ENCODE measurements around the gene PLA2G4F.

The PLA2G4F gene

GRCh38 chr15:42118650-42119445 is 37.6 kb downstream of the PLA2G4F start:
- Histone ChIP-seq H3K27me3 (no peaks in the 10 kb centered on the region), H3K4me2 (peak overlapping the region in 2 of 11 experiments; percentile 2 to 13; a peak in 1 of 22 replicates), H3K36me3 (no peaks in the 10 kb centered on the region), H3K9ac (no peak overlapping the region), H3K4me3 (no peak overlapping the region), H3K4me1 (peaks cover 0 to 20% (median 13%) of the 10 kb centered on the region in 10 experiments; a peak in 16 of 20 replicates), H3K27ac (no peak overlapping the region), H4K20me1 (no peaks in the 10 kb centered on the region), H3K9me3 (replicated peaks in 1 of 11) (peaks cover 0 to 9% (median 0%) of the 10 kb centered on the region in 11 experiments; a peak in 5 of 22 replicates)
- no peak for TF ChIP-seq Cebpa-rat (IDR thresholded peaks at IDR 0.05)

GRCh38 chr15:42111924-42112323 is 44.5 kb downstream of the PLA2G4F start:
- Histone ChIP-seq H3K27me3 (no peaks in the 10 kb centered on the region), H3K4me2 (peak overlapping the region; percentile 37 to 72 (median 65)), H3K9me3 (replicated peaks in 1 of 11) (peaks cover 0 to 22% (median 10%) of the 10 kb centered on the region in 11 experiments; a peak in 9 of 22 replicates), H3K36me3 (no peaks in the 10 kb centered on the region), H3K4me3 (no peak overlapping the region), H3K9ac (peak overlapping the region in 4 of 11 experiments; percentile 14 to 39 (median 32); a peak in 3 of 22 replicates), H3K4me1 (peaks cover 19 to 61% (median 51%) of the 10 kb centered on the region in 10 experiments), H3K27ac (peak overlapping the region in 9 of 11 experiments; percentile 18 to 76 (median 64); a peak in 17 of 22 replicates), H4K20me1 (no peaks in the 10 kb centered on the region)
- TF ChIP-seq Cebpa-rat (IDR thresholded peaks at IDR 0.05) = peak in 6 of 11 experiments; percentile 11 to 63 (median 48); a peak in 5 of 22 replicates

- Histone ChIP-seq H4K20me1 (no peaks in the 10 kb centered on the region), H3K4me2 (peak overlapping the region in 5 of 11 experiments; percentile 29 to 72 (median 60); a peak in 9 of 22 replicates), H3K27me3 (no peaks in the 10 kb centered on the region), H3K36me3 (no peaks in the 10 kb centered on the region), H3K4me3 (no peak overlapping the region), H3K9ac (no peak overlapping the region), H3K4me1 (peaks cover 33 to 77% (median 66%) of the 10 kb centered on the region in 10 experiments), H3K27ac (peak overlapping the region in 6 of 11 experiments; percentile 47 to 69 (median 66); a peak in 11 of 22 replicates), H3K9me3 (replicated peaks in 1 of 11) (peaks cover 0 to 13% (median 10%) of the 10 kb centered on the region in 11 experiments; a peak in 9 of 22 replicates)
- TF ChIP-seq Cebpa-rat (IDR thresholded peaks at IDR 0.05) = no peak
These were observed 46.1 kb downstream of the PLA2G4F start for GRCh38 chr15:42110367-42110766.

- Histone ChIP-seq H4K20me1 (no peaks in the 10 kb centered on the region), H3K36me3 (no peaks in the 10 kb centered on the region), H3K27me3 (no peaks in the 10 kb centered on the region), H3K9ac (peak overlapping the region in 2 of 11 experiments; percentile 8 to 10; a peak in 2 of 22 replicates), H3K4me2 (peak overlapping the region in 7 of 11 experiments; percentile 49 to 67 (median 63); a peak in 14 of 22 replicates), H3K9me3 (replicated peaks in 1 of 11) (peaks cover 0 to 13% (median 10%) of the 10 kb centered on the region in 11 experiments; a peak in 9 of 22 replicates), H3K4me1 (peaks cover 44 to 92% (median 82%) of the 10 kb centered on the region in 10 experiments), H3K4me3 (no peak overlapping the region), H3K27ac (peak overlapping the region in 6 of 11 experiments; percentile 35 to 70 (median 49); a peak in 11 of 22 replicates)
- no peak for TF ChIP-seq Cebpa-rat (IDR thresholded peaks at IDR 0.05)
These were observed 47.6 kb downstream of the PLA2G4F start for GRCh38 chr15:42108806-42109205.

- peak overlapping the region in 5 of 11 experiments; percentile 36 to 70 (median 52); a peak in 10 of 22 replicates for H3K27ac ChIP-seq
These were observed 48.2 kb downstream of the PLA2G4F start for GRCh38 chr15:42108189-42108588.

GRCh38 chr15:42107473-42107872 is 49.0 kb downstream of the PLA2G4F start:
- Histone ChIP-seq H3K36me3 (no peaks in the 10 kb centered on the region), H3K27ac (peak overlapping the region in 4 of 11 experiments; percentile 30 to 69 (median 36); a peak in 6 of 22 replicates), H3K27me3 (no peaks in the 10 kb centered on the region), H3K9me3 (replicated peaks in 1 of 11) (peaks cover 0 to 13% (median 9%) of the 10 kb centered on the region in 11 experiments; a peak in 8 of 22 replicates), H3K4me1 (peaks cover 48 to 99% (median 89%) of the 10 kb centered on the region in 10 experiments), H3K4me2 (peak overlapping the region in 4 of 11 experiments; percentile 43 to 67 (median 65); a peak in 9 of 22 replicates), H3K4me3 (no peak overlapping the region), H4K20me1 (no peaks in the 10 kb centered on the region), H3K9ac (no peak overlapping the region)
- TF ChIP-seq Cebpa-rat (IDR thresholded peaks at IDR 0.05) = no peak

More at GRCh38 chr15:42108189-42108588, 48.2 kb downstream of the PLA2G4F start:
- Histone ChIP-seq H3K9me3 (replicated peaks in 1 of 11) (peaks cover 0 to 13% (median 9%) of the 10 kb centered on the region in 11 experiments; a peak in 9 of 22 replicates), H3K27me3 (no peaks in the 10 kb centered on the region), H3K9ac (peak overlapping the region in 2 of 11 experiments; percentile 8 to 10; a peak in 1 of 22 replicates), H4K20me1 (no peaks in the 10 kb centered on the region), H3K4me1 (peaks cover 45 to 98% (median 86%) of the 10 kb centered on the region in 10 experiments), H3K36me3 (no peaks in the 10 kb centered on the region), H3K4me2 (peak overlapping the region in 7 of 11 experiments; percentile 49 to 67 (median 63); a peak in 13 of 22 replicates), H3K4me3 (no peak overlapping the region)
- TF ChIP-seq Cebpa-rat (IDR thresholded peaks at IDR 0.05) = no peak

GRCh38 chr15:42106288-42106687 is 50.1 kb downstream of the PLA2G4F start:
- Histone ChIP-seq H3K36me3 (no peaks in the 10 kb centered on the region), H3K4me2 (peak overlapping the region; percentile 46 to 87 (median 75)), H3K4me3 (no peak overlapping the region), H3K4me1 (peaks cover 36 to 99% (median 82%) of the 10 kb centered on the region in 10 experiments), H4K20me1 (no peaks in the 10 kb centered on the region), H3K27ac (peak overlapping the region in 7 of 11 experiments; percentile 19 to 71 (median 52); a peak in 14 of 22 replicates), H3K27me3 (no peaks in the 10 kb centered on the region), H3K9me3 (replicated peaks in 1 of 11) (peaks cover 0 to 13% (median 9%) of the 10 kb centered on the region in 11 experiments; a peak in 8 of 22 replicates), H3K9ac (peak overlapping the region in 8 of 11 experiments; percentile 23 to 54 (median 33); a peak in 10 of 22 replicates)
- TF ChIP-seq Cebpa-rat (IDR thresholded peaks at IDR 0.05) = no peak

GRCh38 chr15:42104095-42104891 is 52.1 kb downstream of the PLA2G4F start:
- H3K36me3 ChIP-seq = no peaks in the 10 kb centered on the region
- H3K4me1 ChIP-seq = peaks cover 32 to 99% (median 76%) of the 10 kb centered on the region in 10 experiments
- H3K9ac ChIP-seq = 0 out of 22 replicates have a peak overlapping the region, but pooled peaks of 1 of the 11 experiments have one; percentile 7
- no peak overlapping the region for H3K4me3 ChIP-seq
- peak overlapping the region; percentile 46 to 87 (median 75); a peak in 21 of 22 replicates for H3K4me2 ChIP-seq
- no peaks in the 10 kb centered on the region for H4K20me1 ChIP-seq
- peak in 3 of 11 experiments; percentile 14 to 28 (median 18); a peak in 1 of 22 replicates for TF ChIP-seq Cebpa-rat (IDR thresholded peaks at IDR 0.05)
- peaks cover 0 to 5% (median 1%) of the 10 kb centered on the region in 11 experiments; a peak in 6 of 22 replicates for H3K9me3 ChIP-seq (replicated peaks in 1 of 11)
- peak overlapping the region in 7 of 11 experiments; percentile 32 to 71 (median 49); a peak in 13 of 22 replicates for H3K27ac ChIP-seq
- H3K27me3 ChIP-seq = no peaks in the 10 kb centered on the region

Measured in BLaER1 treated with 17β-estradiol and CSF1 and Interleukin-3, amounts not matched to agents 10 nM and 100 nM (cell line).